Urothelium cell line (cell line): ENCODE results near the gene KIRREL3.

Experiments
- DNase-seq: peaks from one replicate; pipeline ENCODE4 v3.0.0; 2011; ENCODE audit warnings: low spot score, mixed read lengths
- FAIRE-seq: peaks from 2 replicates; lab custom pipeline; 2011; peaks lifted over from hg19 to GRCh38; lab: Jason Lieb, UNC

KIRREL3 gene

DNA sequence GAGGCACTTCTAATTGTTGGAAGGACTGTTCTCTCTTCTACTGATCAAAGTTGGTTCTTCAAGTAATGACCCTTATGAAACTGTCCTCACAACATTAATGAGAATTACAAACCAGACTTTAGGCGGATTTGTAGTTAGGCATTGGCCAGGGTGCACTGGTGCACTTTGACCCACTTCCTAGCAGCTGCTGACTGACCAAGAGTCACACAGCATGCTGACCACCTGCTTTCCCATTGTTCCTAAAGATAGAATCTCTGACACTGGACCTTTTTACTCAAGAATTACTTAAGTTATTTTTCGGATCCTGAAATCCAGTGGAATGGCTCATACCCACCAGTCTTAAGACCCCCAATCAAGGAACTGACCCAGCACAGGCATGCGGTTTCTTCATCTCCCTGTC lies 381.1 kb downstream of the KIRREL3 start:
- no peak for FAIRE-seq

GRCh38 chr11:126615845-126616244 lies 384.7 kb downstream of the KIRREL3 start:
- no peak for FAIRE-seq
- no peak for DNase-seq

More for the DNA sequence above, 381.1 kb downstream of the KIRREL3 start:
- DNase-seq, result no peak

DNA sequence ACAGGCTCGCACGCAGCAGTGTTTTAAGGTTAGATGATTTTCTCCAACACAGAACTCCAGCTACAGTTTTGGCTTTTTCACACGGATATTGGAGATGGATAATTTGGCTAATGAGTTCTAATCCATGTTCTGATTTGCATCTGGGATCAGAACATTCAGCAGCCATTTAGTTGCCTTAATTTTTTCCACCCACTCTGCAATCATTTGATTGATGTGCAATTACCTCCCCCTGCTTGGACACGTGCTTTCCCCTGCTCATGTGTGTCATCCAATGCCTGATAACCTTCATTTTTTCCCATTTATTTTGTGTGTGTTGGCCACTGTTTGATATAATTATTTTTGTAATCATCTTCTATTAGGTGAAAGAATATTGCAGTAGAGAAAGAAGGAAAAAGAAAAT lies 387.3 kb downstream of the KIRREL3 start:
- FAIRE-seq (no peak), DNase-seq (no peak)

DNA sequence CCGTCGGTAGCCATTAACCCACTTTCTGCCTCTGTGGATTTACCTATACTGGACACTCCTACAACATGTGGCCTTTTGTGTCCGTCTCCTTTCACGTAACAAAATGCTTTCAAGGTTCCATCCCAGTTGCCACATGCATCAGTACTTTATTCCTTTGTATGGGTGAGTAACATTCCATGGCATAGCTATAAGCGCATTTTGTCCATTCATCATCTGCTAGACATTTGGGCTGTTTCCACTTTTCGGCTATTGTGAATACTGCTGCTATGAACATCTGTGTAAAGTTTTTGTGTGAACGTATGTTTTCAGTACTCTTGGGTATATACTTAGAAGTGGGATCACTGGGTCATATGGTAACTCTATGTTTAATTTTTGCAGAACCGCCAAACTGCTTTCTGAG lies 387.9 kb downstream of the KIRREL3 start:
- FAIRE-seq (no peak), DNase-seq (no peak)

DNA sequence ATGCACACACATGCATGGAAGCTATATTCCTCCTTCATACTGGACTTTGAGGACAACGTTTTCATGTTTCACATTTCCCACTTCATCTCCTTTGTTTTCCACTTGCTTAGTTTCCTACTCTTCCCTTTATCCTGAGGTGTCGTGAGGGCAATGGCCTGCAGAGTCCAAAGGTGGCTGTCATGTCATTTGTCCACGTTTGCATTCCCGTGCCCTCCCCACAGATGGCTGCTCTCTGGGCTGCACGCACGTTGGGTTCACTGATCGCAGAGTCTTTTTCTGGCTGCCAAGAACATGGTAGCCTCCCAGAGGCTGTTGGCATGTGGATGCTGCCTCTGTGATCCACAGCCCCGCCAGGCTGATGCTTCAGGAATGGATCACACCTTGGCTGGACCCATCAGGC lies 389.1 kb downstream of the KIRREL3 start:
- FAIRE-seq (no peak), DNase-seq (no peak)

- FAIRE-seq (no peak), DNase-seq (no peak)
Measured at GRCh38 chr11:126608658-126609057, 391.9 kb downstream of the KIRREL3 start.

GRCh38 chr11:126607776-126608541 lies 392.6 kb downstream of the KIRREL3 start:
- no peak for DNase-seq
- no peak for FAIRE-seq

DNA sequence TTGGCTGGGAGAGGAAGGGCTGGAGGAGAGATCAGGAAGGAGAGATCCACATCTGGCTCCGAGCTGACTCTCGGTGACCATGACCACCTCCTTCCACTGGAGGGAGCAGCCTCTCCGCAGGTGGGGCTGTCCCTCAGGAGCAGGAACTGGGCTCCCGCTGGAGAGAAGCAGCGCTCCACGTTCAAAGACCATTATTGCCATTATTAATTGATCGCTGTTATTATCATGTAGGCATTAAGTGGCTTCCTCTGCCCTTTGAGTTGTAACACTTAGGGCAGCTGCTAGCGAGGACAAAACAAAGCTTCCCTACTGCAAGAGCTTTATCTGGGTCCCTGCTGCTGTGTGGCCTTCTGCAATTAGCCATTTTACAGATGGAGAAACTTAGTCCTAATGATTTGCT lies 393.2 kb downstream of the KIRREL3 start:
- peak; percentile 74 for DNase-seq
- no peak for FAIRE-seq

- FAIRE-seq (no peak), DNase-seq (no peak)
Measured at GRCh38 chr11:126606484-126606883, 394.1 kb downstream of the KIRREL3 start.

DNA sequence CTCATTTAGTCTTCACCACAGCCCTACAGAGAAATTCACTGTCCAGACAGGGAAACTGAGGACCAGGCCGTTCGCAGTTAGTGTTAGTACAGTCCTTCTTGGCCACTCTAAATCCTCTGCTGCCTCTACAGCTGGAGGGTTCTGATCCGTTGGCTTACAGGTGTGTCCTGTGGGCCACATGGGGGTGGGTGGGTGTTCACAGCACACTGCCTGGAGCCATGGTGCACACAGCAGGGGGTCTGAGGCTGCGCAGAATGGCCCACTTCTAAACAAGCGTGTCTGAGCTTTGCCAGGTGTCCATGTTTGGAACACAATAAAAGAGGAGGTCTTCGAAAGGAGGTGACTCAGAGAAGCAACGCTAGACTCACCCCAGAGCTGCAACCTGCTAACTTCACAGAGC lies 396.1 kb downstream of the KIRREL3 start:
- FAIRE-seq (no peak), DNase-seq (no peak)

GRCh38 chr11:126603486-126603885 lies 397.1 kb downstream of the KIRREL3 start:
- DNase-seq (no peak), FAIRE-seq (no peak)

DNA sequence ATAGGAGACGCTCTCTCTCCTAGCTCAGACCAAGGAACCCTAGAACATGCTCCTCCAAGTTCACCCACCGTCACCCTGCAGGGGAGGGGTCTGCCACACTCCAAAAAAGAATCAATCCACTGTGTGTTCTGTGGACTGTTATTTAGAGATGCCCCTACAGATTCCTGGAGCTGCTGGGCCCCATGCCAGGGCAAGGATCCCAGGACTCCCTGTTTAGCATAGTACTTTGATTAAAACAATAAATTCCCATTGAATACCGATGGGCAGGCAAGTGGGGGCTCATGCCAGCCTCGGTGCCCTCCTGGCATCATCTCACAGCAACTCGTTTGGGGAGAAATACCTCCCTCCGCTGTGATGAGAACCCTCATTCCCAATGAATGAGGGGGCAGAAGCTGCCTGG lies 397.6 kb downstream of the KIRREL3 start:
- FAIRE-seq, result no peak
- DNase-seq, result no peak

GRCh38 chr11:126602349-126602940 lies 398.1 kb downstream of the KIRREL3 start:
- FAIRE-seq, result no peak
- no peak for DNase-seq

- DNase-seq (no peak), FAIRE-seq (no peak)
Measured at GRCh38 chr11:126601550-126602215, 398.9 kb downstream of the KIRREL3 start.

DNA sequence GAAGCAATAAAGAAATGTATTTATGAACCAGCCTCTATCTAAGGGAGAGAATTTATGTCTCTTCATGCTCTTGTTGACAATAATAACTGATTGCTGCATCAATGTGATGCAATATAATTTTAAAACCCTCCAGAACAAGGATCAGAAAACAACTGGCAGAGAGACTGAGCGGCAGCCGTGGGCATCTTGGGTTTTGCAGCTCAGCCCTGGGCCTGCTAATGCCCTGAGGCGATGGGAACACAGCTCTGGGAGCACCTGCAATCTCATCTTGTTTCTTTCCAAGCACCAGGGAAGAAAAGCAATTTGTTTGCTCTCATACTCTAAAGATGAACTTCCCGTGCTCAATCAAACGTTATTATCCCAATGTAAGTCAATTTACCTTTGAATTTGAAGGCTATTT lies 399.4 kb downstream of the KIRREL3 start:
- no peak for FAIRE-seq
- no peak for DNase-seq

- no peak for FAIRE-seq
- no peak for DNase-seq
Measured at GRCh38 chr11:126599217-126599897, 401.2 kb downstream of the KIRREL3 start.

DNA sequence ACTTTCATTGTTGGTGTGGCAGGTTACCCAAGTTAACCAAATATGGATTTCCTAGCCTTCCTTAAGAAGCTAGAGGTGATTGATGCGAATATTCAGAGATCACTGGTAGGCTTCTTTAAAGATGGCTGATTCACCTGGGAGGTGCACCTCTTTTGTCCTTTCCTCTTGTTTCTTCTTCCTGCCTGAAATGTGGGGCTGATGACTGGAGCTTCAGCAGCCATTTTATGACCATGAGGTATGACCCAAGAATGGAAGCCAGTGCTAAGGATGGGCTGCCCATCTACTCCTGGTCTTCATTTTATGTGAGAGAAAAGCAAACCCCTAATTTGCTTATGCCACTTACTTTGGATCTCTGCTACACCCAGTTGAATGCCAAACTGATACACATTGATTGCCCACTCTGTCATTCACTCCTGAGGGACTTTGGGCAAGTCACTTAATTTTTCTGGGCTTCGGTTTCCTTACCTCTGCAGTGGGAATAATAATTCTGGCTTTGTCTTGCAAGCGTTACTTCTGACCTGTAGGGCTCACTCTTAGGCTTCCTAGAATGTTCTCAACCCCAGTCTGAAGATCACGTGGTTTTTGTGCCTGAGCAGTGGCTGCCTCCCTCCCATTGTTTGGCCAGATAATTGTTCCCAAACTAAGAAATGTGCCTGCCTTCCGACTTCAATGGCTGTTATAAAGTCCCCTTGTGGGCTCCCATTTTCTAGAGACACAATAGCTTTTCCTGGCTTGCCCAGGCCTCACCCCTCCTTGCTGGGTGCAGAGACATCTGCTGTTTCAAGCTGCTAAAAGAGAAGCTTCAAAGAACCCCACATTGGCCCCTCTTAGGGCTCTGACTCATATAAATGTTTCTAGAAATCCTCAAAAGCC lies 402.0 kb downstream of the KIRREL3 start:
- FAIRE-seq, result no peak
- no peak for DNase-seq

- DNase-seq (no peak), FAIRE-seq (no peak)
Measured at GRCh38 chr11:126597041-126597440, 403.5 kb downstream of the KIRREL3 start.

DNA sequence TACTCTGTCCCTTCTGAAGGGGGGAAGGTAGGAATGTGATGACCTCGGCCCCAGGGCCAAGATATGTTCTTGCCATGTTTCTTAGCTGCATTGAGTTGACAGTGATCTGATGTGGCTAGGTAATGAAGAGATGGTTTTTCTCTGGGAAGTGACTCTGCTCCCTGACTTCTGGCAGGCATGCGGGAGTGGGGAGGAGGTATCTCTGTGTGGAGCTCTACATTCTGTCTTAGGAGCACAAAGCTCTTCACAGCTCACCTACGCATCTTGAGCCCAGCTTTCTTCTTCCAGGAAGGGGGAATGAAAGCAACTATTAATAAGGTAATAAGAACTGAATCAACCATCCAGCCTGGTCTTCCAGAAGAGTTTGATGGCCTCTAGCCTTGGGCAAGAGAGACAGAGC lies 404.1 kb downstream of the KIRREL3 start:
- FAIRE-seq, result no peak

DNA sequence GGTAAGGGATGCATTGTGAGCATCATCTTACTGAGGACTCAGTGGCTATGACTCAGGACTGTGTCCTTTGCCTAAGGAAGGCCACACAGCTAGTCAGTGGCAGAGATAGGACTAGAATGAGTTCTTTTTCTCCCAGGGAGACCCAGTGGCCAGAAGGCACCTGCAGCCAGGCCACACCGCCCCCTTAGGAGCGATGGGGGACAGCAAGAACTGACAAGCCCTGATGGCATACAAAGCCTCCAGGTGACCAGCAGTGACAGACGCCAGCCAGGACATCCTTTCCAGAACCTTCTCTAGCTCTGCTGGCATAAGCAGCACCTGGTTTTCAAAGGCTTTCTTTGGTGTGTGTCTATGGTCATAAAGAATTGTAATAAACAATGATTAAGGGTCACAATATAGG lies 405.0 kb downstream of the KIRREL3 start:
- DNase-seq (no peak), FAIRE-seq (no peak)

More for the DNA sequence above, 404.1 kb downstream of the KIRREL3 start:
- no peak for DNase-seq
